Measurements from ENCODE around the gene PTPRN2.
A peak's percentile ranks its signal among the peaks of the same experiment; 100 is the strongest.

Gene PTPRN2

DNA sequence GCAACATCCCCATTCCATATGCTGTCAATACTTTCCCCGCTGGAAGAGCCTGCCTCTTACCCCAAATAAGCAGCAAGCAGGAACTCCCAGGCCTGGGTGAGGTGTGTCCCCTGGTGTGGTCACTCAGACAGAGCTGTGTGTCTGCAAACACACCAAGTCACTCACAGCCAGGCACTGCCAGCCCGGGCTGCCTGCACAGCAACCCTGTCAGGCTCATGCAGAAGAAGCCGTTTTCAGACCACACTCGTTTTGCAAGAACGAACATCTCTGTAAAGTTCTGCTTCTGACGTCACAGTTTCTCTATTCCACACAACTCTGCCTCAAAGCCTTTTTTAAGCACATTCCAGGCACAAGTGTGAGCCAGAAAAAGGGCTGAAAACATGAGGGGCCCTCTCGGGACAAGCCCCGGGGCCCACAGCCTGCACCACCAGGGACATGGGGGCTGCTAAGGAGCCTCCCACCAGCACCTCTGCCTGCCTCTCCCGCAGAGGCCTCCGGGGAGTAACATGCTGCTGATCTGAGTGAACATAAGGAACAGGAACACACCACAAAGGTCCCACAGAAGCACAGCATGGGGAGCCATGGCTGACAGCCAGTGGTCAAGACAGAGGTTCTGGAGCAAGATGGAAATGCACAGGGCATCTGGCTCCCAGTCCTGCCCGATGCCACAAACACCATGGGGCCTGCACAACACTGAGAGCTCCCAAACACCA is 11.4 kb downstream of the PTPRN2 start:
- no peak for DNase-seq

DNA sequence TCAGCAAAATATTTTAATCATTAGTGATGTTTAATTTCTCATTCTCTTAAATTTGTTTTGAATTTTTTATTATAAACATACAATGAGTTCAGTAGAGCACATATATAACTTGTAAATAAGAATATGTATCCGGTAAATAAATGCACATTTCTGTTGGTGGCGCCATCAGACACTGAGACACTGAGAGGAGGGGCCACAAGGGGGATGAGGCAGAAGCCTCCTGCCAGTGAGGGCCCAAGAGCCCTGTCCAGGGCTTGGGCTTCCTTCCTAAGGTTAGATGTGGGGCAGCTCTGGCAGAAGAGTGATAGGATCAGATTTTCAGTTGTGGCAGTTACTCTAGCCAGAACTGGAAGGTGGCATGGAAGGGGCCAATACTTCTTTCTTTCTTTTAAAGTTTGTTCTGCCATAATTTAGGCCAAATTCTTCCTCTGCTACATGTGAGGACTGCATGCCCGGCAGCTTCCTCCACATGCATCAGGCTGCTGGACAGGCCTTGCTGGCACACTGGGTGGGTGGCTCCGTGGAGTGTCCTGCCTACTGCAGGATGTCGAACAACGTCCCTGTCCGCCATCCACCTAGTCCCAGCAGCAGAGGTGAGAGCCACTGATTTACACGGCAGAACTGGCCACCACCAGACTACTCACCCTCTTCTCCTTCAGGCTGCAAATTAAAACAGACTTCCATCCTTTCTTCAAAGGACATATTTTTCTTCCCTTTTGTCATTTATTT is 13.2 kb downstream of the PTPRN2 start:
- no peak for DNase-seq

DNA sequence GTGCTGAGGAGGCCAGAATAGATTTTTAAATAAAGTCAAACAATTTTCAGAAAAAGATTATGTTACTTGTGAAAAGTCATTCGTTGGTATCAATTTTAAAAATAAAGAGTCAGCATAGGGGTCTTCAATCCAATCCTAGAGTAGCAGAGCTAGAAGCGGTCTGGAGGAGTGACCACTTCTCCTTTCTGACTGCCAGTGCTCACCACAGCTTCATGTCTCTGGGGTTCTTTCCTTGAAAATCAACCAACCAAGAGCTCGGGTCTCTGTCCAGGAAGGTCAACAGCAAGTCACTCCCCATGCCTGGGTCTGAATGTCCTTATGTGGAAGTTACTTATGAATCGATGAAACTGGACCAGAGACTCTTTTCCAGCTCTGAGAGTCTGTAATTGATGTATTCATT is 14.3 kb downstream of the PTPRN2 start:
- DNase-seq: no peak

GRCh38 chr7:158572000-158572828 is 15.4 kb downstream of the PTPRN2 start:
- peak; percentile 93 for DNase-seq

DNA sequence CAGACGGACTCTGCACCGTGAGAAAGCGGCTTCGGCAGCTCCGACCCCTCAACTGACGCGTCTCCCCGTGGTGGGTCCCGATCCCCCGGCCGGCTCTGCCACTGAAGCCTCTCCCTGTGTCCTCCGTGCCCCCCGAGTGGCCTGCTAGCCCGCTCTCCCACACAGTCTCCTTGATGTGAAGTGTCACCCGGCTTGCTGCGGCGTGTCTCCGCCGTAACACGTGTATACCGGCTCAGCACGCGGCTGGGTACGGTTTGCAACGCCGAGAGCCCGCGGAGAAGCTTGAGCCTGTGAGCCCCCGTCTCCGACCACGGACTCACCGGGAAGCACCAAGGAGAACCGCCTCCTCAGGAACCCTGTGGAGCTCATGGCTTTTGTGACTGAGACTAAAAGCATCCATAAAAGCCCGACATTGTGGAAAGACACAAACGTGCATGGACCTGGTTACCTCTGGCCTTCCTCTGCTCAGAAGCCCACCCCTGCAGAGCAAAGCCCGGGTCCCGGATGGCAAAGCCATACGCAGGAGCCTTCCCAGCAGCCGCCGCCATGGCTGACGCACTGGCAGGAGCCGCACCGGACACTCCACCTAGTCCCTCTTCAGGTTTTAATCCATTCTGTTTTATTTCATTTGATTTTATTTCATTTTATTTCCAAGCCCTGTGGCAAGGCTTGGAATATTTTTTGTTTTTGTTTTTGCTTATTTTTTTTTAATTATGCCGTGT is 17.0 kb downstream of the PTPRN2 start:
- no peak for DNase-seq

- no peak for DNase-seq
These were observed 17.7 kb downstream of the PTPRN2 start for GRCh38 chr7:158569858-158570323.

GRCh38 chr7:158568974-158569857 is 18.4 kb downstream of the PTPRN2 start:
- DNase-seq: no peak

- DNase-seq: no peak
These were observed 20.4 kb downstream of the PTPRN2 start for GRCh38 chr7:158567153-158567603.

DNA sequence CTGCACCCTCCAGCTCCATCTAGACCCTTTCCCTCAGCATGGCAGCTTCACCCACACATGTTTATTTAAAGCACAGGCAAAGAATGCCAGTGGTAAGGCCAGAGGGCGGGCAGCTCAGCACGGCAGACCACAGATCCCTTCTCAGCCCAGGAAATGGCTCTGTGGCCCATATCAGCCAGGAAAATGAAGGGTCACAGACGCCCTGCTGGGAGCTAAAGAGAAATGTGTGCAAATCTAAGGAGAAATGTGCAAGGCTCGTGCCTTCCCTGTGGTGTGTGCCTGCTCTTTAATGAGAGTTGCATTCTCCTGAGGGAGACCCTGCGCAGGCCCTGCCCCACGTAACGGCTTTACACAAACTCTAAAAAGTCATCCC is 23.0 kb downstream of the PTPRN2 start:
- no peak for DNase-seq

DNA sequence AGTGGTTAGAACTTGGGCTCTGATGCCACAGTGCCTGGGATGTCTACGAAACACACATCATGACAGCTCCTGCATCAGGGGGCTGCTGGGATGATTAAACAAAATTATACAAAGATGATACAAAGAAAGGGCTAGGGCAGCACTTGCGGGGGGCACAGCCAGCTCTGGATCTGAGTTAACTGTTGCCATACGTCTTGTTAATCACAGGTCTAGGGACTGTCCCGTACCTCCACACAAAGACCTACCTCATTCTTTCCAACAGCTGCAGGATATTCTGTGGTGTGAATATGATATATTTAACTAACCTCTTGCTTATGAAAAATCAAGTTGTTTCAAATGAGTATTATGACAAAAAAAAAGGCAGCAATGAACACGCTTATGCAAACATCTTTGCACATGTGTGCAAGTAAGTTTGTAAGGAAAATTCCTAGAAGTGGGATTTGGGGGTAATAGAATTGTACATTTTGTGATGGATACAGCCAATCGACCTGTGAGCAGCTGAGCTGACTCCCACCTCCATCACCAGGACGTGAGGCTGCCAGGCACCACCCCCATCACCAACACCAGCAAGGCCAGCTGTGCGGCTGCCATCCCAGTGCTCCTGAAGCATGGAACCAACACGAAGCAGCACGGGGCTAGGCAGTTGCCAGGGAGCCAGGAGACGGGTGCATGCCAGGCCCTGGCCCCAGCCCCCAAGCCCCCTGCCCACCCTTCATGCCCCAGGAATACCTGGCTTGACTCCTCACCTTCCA is 23.5 kb downstream of the PTPRN2 start:
- DNase-seq: no peak

DNA sequence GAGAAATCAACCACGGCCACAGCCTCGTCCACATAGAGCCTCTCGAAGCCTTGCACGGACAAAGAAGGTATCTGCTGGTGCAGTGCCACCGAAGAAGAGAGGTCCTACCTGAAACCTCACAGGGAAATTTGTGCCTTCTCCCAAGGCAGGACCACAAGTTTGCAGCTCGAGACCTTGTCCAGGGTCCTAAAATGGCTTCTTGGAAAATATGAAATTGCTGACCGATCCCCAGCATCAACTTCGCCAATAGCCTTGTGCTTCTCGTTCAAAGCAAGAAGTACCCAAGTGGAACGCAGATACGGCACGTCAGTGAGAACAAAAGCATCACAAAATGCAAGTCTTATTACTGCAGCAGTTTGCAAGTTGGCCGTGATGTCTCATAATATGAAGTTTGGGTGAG is 24.6 kb downstream of the PTPRN2 start:
- DNase-seq: no peak

- no peak for DNase-seq
These were observed 25.1 kb downstream of the PTPRN2 start for GRCh38 chr7:158562517-158562916.

DNA sequence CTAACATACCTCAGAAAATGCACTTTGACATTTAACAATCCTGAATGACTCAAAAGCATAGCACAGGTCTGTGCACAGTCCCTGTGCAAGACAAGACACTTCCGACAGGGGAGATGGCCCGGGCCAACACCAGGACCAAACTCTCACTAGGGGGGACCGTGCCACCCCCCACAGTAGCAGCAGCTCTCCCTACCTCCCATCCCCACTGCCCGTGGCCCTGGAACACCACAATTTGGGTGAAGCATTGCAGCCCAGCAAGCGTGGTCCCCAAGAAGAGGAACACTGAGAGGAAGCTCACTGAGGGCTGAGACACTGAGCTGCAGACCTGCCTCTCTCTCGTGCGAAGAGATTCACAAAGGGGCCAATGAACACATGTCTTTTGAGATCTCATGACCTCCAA is 26.0 kb downstream of the PTPRN2 start:
- DNase-seq: no peak

- DNase-seq: no peak
These were observed 27.2 kb downstream of the PTPRN2 start for GRCh38 chr7:158560386-158560785.

GRCh38 chr7:158559356-158559755 is 28.3 kb downstream of the PTPRN2 start:
- no peak for DNase-seq

DNA sequence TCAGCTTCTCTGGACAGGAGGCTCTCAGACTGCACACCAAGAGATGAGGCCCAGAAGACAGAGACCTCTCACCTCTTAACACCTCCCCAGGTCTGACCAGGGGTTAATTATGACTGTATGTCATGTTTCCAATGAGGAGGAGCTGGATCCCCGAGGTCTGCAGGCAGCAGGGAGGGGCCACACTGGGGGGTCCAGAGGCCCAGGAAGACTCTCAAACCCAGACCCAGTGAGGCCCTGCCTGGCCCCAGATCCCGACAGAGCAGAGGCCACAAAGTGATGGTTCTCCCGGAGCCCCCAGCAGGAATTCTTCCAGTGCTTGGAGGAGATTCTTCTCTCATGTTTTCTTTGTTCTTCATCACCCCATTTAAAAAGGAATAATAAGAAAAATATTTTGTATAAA is 28.8 kb downstream of the PTPRN2 start:
- DNase-seq: no peak

GRCh38 chr7:158557441-158557755 is 30.2 kb downstream of the PTPRN2 start:
- DNase-seq: no peak

GRCh38 chr7:158556721-158557440 is 30.7 kb downstream of the PTPRN2 start:
- DNase-seq: no peak

GRCh38 chr7:158555034-158555520 is 32.5 kb downstream of the PTPRN2 start:
- DNase-seq: no peak

GRCh38 chr7:158550886-158551452 is 36.7 kb downstream of the PTPRN2 start:
- DNase-seq: no peak
